GM10266 (cell line): ENCODE results near the gene MKLN1.
A peak's percentile ranks its signal among the peaks of the same experiment; 100 is the strongest.

ENCODE experiments used
- DNase-seq: peaks from one replicate; pipeline ENCODE4 v3.0.0; 2012; ENCODE audit errors: extremely low spot score
- CTCF ChIP-seq: IDR thresholded peaks from 2 replicates; pipeline ENCODE4 v1.5.1; 2012; ENCODE audit warnings: mild to moderate bottlenecking, low read depth; ENCODE audit not compliant: control insufficient read depth, insufficient read depth; ENCODE audit errors: missing control alignments

MKLN1 gene

GRCh38 chr7:131327626-131328376, at the start of gene MKLN1:
Gene MKLN1, plus strand, starts transcription at chr7:131327876. Its CDS starts 24 bp downstream, at chr7:131327900.
- TF ChIP-seq CTCF: no peak
- peak; percentile 92 for DNase-seq

GRCh38 chr7:131279044-131279443, 48.6 kb upstream of the MKLN1 start:
- no peak for DNase-seq
- no peak for TF ChIP-seq CTCF

GRCh38 chr7:131281266-131282048, 46.2 kb upstream of the MKLN1 start:
- DNase-seq: no peak
- TF ChIP-seq CTCF: no peak

GRCh38 chr7:131284702-131285419, 42.8 kb upstream of the MKLN1 start:
- no peak for TF ChIP-seq CTCF
- DNase-seq: no peak

- DNase-seq: no peak
- TF ChIP-seq CTCF: no peak
These were observed 42.1 kb upstream of the MKLN1 start for GRCh38 chr7:131285556-131285955.

GRCh38 chr7:131288450-131288849, 39.2 kb upstream of the MKLN1 start:
- DNase-seq: no peak
- TF ChIP-seq CTCF: no peak
